GM12865 (cell line): ENCODE measurements around the gene SCN5A.

Experiments used
- DNase-seq: peaks from one replicate; pipeline ENCODE4 v3.0.0; 2010; ENCODE audit warnings: low read depth
- H3K4me3 ChIP-seq: 2 replicates; pipeline ENCODE4 v1.5.1; 2011; ENCODE audit warnings: mild to moderate bottlenecking, low read depth, low read length, control low read depth
- CTCF ChIP-seq: IDR thresholded peaks from 2 replicates; pipeline ENCODE4 v1.5.1; 2011; ENCODE audit warnings: low read length, control low read depth, low read depth, inconsistent platforms; ENCODE audit not compliant: insufficient read depth; ENCODE audit errors: missing control alignments

SCN5A gene

GRCh38 chr3:38598791-38599190, 50.7 kb downstream of the SCN5A start:
- no peak for TF ChIP-seq CTCF
- no peak for DNase-seq
- no peak overlapping the region for H3K4me3 ChIP-seq

- no peak for TF ChIP-seq CTCF
- DNase-seq: no peak
- no peak overlapping the region for H3K4me3 ChIP-seq
These were observed 51.9 kb downstream of the SCN5A start for GRCh38 chr3:38597502-38598060.

GRCh38 chr3:38595393-38595792, 54.1 kb downstream of the SCN5A start:
- no peak overlapping the region for H3K4me3 ChIP-seq
- TF ChIP-seq CTCF: no peak
- DNase-seq: no peak

- no peak for DNase-seq
- TF ChIP-seq CTCF: no peak
- H3K4me3 ChIP-seq: no peak overlapping the region
These were observed 59.0 kb downstream of the SCN5A start for GRCh38 chr3:38590521-38590920.

- H3K4me3 ChIP-seq: no peak overlapping the region
- no peak for TF ChIP-seq CTCF
- no peak for DNase-seq
These were observed 60.2 kb downstream of the SCN5A start for GRCh38 chr3:38588995-38589937.

- TF ChIP-seq CTCF: no peak
These were observed 61.0 kb downstream of the SCN5A start for GRCh38 chr3:38588371-38588971.

More at GRCh38 chr3:38588371-38588971, 61.0 kb downstream of the SCN5A start:
- no peak for DNase-seq
- no peak overlapping the region for H3K4me3 ChIP-seq
